Neuronal stem cell (in vitro differentiated cells): Measurements from ENCODE around the gene CYP3A4.
"Not testable (repeated sequence)": the region's sequence is repeated elsewhere in the genome, so short reads cannot be mapped to it uniquely, and the experiment has no call there.

ENCODE experiments used
- DNase-seq: peaks from one replicate; pipeline ENCODE4 v3.0.0-alpha.2; 2013; ENCODE audit warnings: low spot score
- H2AFZ ChIP-seq: one replicate; pipeline ENCODE4 v1.6.1; 2013; ENCODE audit warnings: mild to moderate bottlenecking, low read length, inconsistent platforms
- H2AK5ac ChIP-seq: 2 replicates; pipeline ENCODE4 v1.6.1; 2013; ENCODE audit warnings: low read depth, mild to moderate bottlenecking, inconsistent platforms, low read length, moderate library complexity, mixed read lengths
- H2BK120ac ChIP-seq: 2 replicates; pipeline ENCODE4 v1.6.1; 2013; ENCODE audit warnings: low read depth, mild to moderate bottlenecking, inconsistent platforms, low read length, moderate library complexity, mixed read lengths
- H2BK12ac ChIP-seq: one replicate; pipeline ENCODE4 v1.6.1; 2013; ENCODE audit warnings: low read length, inconsistent platforms
- H2BK15ac ChIP-seq: 2 replicates; pipeline ENCODE4 v1.6.1; 2013; ENCODE audit warnings: mild to moderate bottlenecking, low read length, inconsistent platforms, mixed read lengths
- H2BK5ac ChIP-seq: one replicate; pipeline ENCODE4 v1.6.1; 2013; ENCODE audit warnings: inconsistent platforms, mild to moderate bottlenecking, low read length, moderate library complexity
- H3K14ac ChIP-seq: one replicate; pipeline ENCODE4 v1.6.1; 2013; ENCODE audit warnings: low read length, inconsistent platforms
- H3K18ac ChIP-seq: 2 replicates; pipeline ENCODE4 v1.6.1; 2013; ENCODE audit warnings: low read length, inconsistent platforms
- H3K23ac ChIP-seq: 2 replicates; pipeline ENCODE4 v1.6.1; 2013; ENCODE audit warnings: low read depth, mild to moderate bottlenecking, mixed read lengths, low read length, inconsistent platforms; ENCODE audit not compliant: poor library complexity
- H3K27ac ChIP-seq: replicated peaks from 3 replicates; pipeline ENCODE4 v1.5.1; 2013; ENCODE audit warnings: low read length, inconsistent platforms
- H3K27me3 ChIP-seq, 3 experiments: 2 replicates each; pipeline ENCODE4 v1.6.1; 2013; ENCODE audit warnings: low read length in 3 of 3, mild to moderate bottlenecking in 2 of 3, inconsistent platforms in 1 of 3, low read depth in 1 of 3, mixed read lengths in 1 of 3, moderate library complexity in 1 of 3; ENCODE audit not compliant: control insufficient read depth in 3 of 3, insufficient read depth in 3 of 3
- H3K36me3 ChIP-seq, 2 donors: replicated peaks in 1 of 2; 2 replicates each; pipeline ENCODE4 v1.6.1; 2013; ENCODE audit warnings: low read length in 2 of 2; ENCODE audit not compliant: control insufficient read depth in 2 of 2, insufficient read depth in 2 of 2
- H3K4ac ChIP-seq: 2 replicates; pipeline ENCODE4 v1.6.1; 2013; ENCODE audit warnings: inconsistent platforms, mild to moderate bottlenecking, low read length, moderate library complexity
- H3K4me1 ChIP-seq, 2 donors: 1 replicate in 1 of 2; 2 replicates in 1 of 2; pipeline ENCODE4 v1.6.1; 2013; ENCODE audit warnings: low read length in 2 of 2, low read depth in 1 of 2; ENCODE audit not compliant: control insufficient read depth in 2 of 2, insufficient read depth in 1 of 2
- H3K4me2 ChIP-seq: one replicate; pipeline ENCODE4 v1.6.1; 2013; ENCODE audit warnings: mild to moderate bottlenecking, low read length, inconsistent platforms; ENCODE audit not compliant: insufficient read depth, poor library complexity, severe bottlenecking
- H3K4me3 ChIP-seq, 2 donors: 2 replicates each; pipeline ENCODE4 v1.5.1; 2013; ENCODE audit warnings: low read length in 2 of 2, mild to moderate bottlenecking in 2 of 2, inconsistent platforms in 1 of 2, moderate library complexity in 1 of 2
- H3K79me1 ChIP-seq: one replicate; pipeline ENCODE4 v1.6.1; 2013; ENCODE audit warnings: low read depth, mild to moderate bottlenecking, inconsistent platforms, low read length, moderate library complexity
- H3K9ac ChIP-seq: one replicate; pipeline ENCODE4 v1.6.1; 2013; ENCODE audit warnings: mild to moderate bottlenecking, low read depth, low read length, inconsistent platforms; ENCODE audit not compliant: poor library complexity
- H3K9me3 ChIP-seq, 2 donors: replicated peaks in 1 of 2; 2 replicates each; pipeline versions ENCODE3 to v1.6.1; 2013; ENCODE audit warnings: low read length in 2 of 2, mild to moderate bottlenecking in 2 of 2, inconsistent platforms in 1 of 2, low read depth in 1 of 2, mixed read lengths in 1 of 2, moderate library complexity in 1 of 2; ENCODE audit not compliant: control insufficient read depth in 2 of 2, insufficient read depth in 1 of 2
- H4K8ac ChIP-seq: one replicate; pipeline ENCODE4 v1.6.1; 2013; ENCODE audit warnings: low read depth, mild to moderate bottlenecking, inconsistent platforms, low read length, moderate library complexity
- H4K91ac ChIP-seq: one replicate; pipeline ENCODE4 v1.6.1; 2013; ENCODE audit warnings: low read length, low read depth, mild to moderate bottlenecking, inconsistent platforms; ENCODE audit not compliant: poor library complexity
- WGBS, 2 donors: extraction: QIAGEN DNeasy Blood & Tissue Kit; methylation state at CpG; one replicate each; pipeline ENCODE4 v1.1.7; 2013; ENCODE audit warnings: missing lambda C conversion rate in 2 of 2, mixed read lengths in 1 of 2; ENCODE audit not compliant: insufficient read length in 2 of 2, insufficient replicate concordance in 1 of 2; ENCODE audit errors: extremely low coverage in 2 of 2; 5-methylcytosine and 5-hydroxymethylcytosine counted together

The CYP3A4 gene

GRCh38 chr7:99798972-99799371, 15.0 kb upstream of the CYP3A4 start:
- Histone ChIP-seq H3K4me1 (no peaks in the 10 kb centered on the region), H3K9me3 (no peaks in the 10 kb centered on the region), H3K14ac (no peak overlapping the region), H3K79me1 (no peaks in the 10 kb centered on the region), H2BK5ac (no peak overlapping the region), H3K27me3 (no peaks in the 10 kb centered on the region), H4K91ac (no peak overlapping the region), H3K4me3 (no peak overlapping the region), H3K23ac (no peak overlapping the region), H3K4me2 (no peak overlapping the region), H3K27ac (no peak overlapping the region), H2BK15ac (no peak overlapping the region), H3K18ac (no peak overlapping the region), H4K8ac (no peak overlapping the region), H2BK120ac (no peak overlapping the region), H2AK5ac (no peak overlapping the region), H3K36me3 (no peaks in the 10 kb centered on the region), H3K9ac (no peak overlapping the region), H2AFZ (no peak overlapping the region), H3K4ac (no peak overlapping the region), H2BK12ac (no peak overlapping the region)
- no CpG with 5 or more reads among the region's 2 CpGs for WGBS, 2 donors
- no peak for DNase-seq

- not testable (repeated sequence) for H3K18ac ChIP-seq, H3K4ac ChIP-seq, H3K27ac ChIP-seq, H2AFZ ChIP-seq, H2AK5ac ChIP-seq, H3K9ac ChIP-seq, H4K91ac ChIP-seq, H3K4me3 ChIP-seq, H2BK15ac ChIP-seq, H3K9me3 ChIP-seq, H3K79me1 ChIP-seq, H3K14ac ChIP-seq, H3K27me3 ChIP-seq, DNase-seq, H2BK12ac ChIP-seq, H3K23ac ChIP-seq, H2BK120ac ChIP-seq, H3K4me1 ChIP-seq, H4K8ac ChIP-seq, H2BK5ac ChIP-seq, H3K36me3 ChIP-seq, H3K4me2 ChIP-seq
- WGBS, 2 donors = no CpG with 5 or more reads among the region's 2 CpGs
Observed at GRCh38 chr7:99795864-99796263, 11.9 kb upstream of the CYP3A4 start.

GRCh38 chr7:99794585-99795502, 10.9 kb upstream of the CYP3A4 start:
- no peak overlapping the region for H3K4ac ChIP-seq
- no peak for DNase-seq
- no peaks in the 10 kb centered on the region for H3K9me3 ChIP-seq
- H3K14ac ChIP-seq = no peak overlapping the region
- H2AK5ac ChIP-seq = no peak overlapping the region
- no peak overlapping the region for H2AFZ ChIP-seq
- no peaks in the 10 kb centered on the region for H3K4me1 ChIP-seq
- peaks cover 0 to 5% (median 0%) of the 10 kb centered on the region in 3 experiments for H3K27me3 ChIP-seq
- H3K4me2 ChIP-seq = no peak overlapping the region
- no peak overlapping the region for H3K23ac ChIP-seq
- H4K91ac ChIP-seq = no peak overlapping the region
- WGBS, 2 donors = no CpG with 5 or more reads among the region's 12 CpGs
- H2BK120ac ChIP-seq = no peak overlapping the region
- no peak overlapping the region for H3K18ac ChIP-seq
- H4K8ac ChIP-seq = no peak overlapping the region
- no peaks in the 10 kb centered on the region for H3K36me3 ChIP-seq
- no peak overlapping the region for H3K27ac ChIP-seq
- no peak overlapping the region for H2BK12ac ChIP-seq
- H3K79me1 ChIP-seq = no peaks in the 10 kb centered on the region
- no peak overlapping the region for H2BK15ac ChIP-seq
- H2BK5ac ChIP-seq = no peak overlapping the region
- no peak overlapping the region for H3K9ac ChIP-seq
- no peak overlapping the region for H3K4me3 ChIP-seq

GRCh38 chr7:99793443-99793842, 9.5 kb upstream of the CYP3A4 start:
- Histone ChIP-seq H3K14ac (no peak overlapping the region), H3K9ac (no peak overlapping the region), H2BK120ac (no peak overlapping the region), H3K79me1 (no peaks in the 10 kb centered on the region), H3K36me3 (no peaks in the 10 kb centered on the region), H3K4me3 (no peak overlapping the region), H3K4ac (no peak overlapping the region), H2BK5ac (no peak overlapping the region), H2AFZ (no peak overlapping the region), H4K91ac (no peak overlapping the region), H3K4me1 (no peaks in the 10 kb centered on the region), H3K27ac (no peak overlapping the region), H2AK5ac (no peak overlapping the region), H2BK12ac (no peak overlapping the region), H3K9me3 (no peaks in the 10 kb centered on the region), H3K4me2 (no peak overlapping the region), H4K8ac (no peak overlapping the region), H2BK15ac (no peak overlapping the region), H3K27me3 (peaks cover 0 to 14% (median 0%) of the 10 kb centered on the region in 3 experiments), H3K23ac (no peak overlapping the region), H3K18ac (no peak overlapping the region)
- no CpG with 5 or more reads among the region's 5 CpGs for WGBS, 2 donors
- no peak for DNase-seq
